CD1c-positive myeloid dendritic cell (primary cell): ENCODE results near the gene MBD4.
"Not testable (repeated sequence)": the region's sequence is repeated elsewhere in the genome, so short reads cannot be mapped to it uniquely, and the experiment has no call there.

Source experiments
- DNase-seq: peaks from one replicate; pipeline ENCODE4 v3.0.0-alpha.2; 2016; ENCODE audit errors: extremely low spot score

Gene MBD4

GRCh38 chr3:129439817-129440617 lies at the start of gene MBD4, which contains the start of gene IFT122:
Gene MBD4 (minus strand): TSS chr3:129439948. CDS start chr3:129439833, 115 bp downstream.
Gene IFT122 (plus strand): TSS chr3:129440224. CDS start chr3:129440331, 107 bp downstream.
- DNase-seq, result peak; percentile 100

DNA sequence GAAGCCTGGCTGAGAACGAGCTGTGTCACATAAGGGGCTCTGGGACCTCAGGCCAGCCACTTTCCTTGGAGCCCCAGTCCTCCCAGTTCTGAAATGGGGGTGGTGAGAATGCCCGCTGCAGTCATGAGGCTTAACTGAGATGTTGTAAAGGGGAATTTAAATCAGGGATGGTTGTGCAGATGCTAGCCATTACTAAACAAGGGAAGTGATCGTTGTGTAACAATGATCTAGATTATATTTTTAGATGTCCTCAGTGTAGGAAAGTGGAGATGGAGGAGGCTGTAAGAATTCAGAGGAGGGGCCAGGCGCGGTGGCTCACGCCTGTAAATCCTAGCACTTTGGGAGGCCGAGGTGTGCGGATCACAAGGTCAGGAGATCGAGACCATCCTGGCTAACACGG lies 49.5 kb upstream of the MBD4 start:
- DNase-seq, result peak; percentile 60

- not testable (repeated sequence) for DNase-seq
Measured at GRCh38 chr3:129487868-129488335, 48.2 kb upstream of the MBD4 start.

DNA sequence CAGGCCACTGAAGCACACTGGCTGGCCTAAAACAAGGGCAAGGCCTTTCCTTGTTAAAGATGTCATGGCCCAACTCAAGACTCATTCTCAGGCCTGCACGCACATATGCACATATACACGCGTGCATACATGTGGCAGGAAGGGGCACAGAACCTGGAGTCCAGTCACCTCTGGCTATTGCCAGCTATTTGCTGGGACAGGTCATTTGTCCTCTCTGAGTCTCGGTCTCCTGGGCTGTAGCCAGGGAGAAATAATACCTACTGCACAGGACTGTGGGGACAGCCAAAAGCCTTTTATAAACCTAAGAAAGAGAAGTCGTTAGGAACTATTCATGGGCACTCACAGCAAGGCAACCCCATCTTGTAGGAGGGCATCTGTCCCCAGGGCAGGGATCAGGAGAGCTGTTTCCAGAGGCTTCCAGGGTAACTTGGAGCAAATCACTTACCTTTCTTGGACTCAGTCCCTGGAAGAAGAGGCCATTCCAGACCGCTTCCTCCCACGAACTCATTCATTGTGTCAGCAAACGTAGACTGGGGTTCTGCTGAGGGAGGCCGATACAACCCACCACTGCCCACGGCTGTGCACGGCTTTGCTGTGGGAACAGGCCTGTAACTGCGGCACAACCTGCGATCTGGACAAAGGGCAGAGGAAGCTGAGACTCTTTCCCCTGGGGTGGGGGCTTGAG lies 47.6 kb upstream of the MBD4 start:
- no peak for DNase-seq

- no peak for DNase-seq
Measured at GRCh38 chr3:129486664-129487035, 46.9 kb upstream of the MBD4 start.

GRCh38 chr3:129485721-129486663 lies 46.2 kb upstream of the MBD4 start:
- DNase-seq, result peak; percentile 36

DNA sequence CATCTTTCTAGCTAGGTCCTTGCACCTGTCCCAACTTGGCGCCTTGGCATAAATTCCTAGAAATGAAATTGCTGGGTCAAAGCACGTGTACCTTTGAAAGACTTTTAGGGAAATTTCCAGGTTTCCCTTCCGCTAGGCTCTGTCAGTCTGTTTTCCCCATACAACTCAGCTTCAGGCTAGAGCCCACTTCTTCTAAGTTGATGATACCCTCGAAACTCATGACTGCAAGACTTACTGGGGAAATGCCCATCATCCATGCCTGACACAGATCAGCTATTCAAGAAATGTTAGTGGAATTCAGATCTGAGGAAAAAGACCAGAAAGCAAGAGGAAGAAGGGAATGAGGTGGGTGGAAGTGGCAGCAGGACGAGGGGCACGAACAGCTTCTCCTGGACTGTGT lies 45.4 kb upstream of the MBD4 start:
- DNase-seq, result not testable (repeated sequence)

DNA sequence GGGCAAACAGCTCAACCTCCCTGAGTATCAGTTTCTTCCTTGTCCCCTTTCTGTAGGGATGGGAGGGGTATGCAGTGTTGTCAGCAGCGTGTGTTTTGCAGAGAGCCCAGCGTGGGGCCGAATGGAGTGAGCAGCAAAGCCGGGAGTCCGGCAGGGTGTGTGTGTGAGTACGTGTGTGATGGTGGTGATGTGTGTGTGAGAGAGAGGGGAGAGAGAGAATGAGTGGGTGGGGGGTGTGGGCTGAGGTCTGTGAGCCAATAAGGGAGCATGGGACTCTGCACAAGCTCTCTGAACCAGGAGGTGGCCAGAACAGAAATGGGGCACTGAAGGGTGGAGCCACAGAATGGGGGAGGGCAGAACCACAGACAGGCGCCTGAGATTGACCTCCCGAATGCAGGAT lies 44.1 kb upstream of the MBD4 start:
- DNase-seq, result no peak

DNA sequence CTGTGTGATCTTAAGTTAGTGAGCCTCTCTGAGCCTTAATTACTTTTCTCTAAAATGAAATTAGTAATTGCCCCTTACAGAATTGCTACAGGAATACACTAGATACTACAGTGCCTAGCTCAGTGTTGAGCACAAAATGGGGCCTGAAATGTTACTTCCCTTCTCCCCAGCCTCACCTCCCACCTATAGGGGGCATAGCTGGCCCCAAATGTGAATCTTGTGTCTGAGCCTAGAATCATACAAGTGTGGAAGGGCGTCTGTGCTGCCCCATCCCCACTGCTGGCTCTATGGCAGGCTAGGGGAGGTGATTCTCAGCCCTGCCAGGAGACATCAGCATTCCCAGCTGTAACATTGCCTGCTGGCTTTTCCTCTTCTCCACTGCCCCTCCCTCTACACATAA lies 43.0 kb upstream of the MBD4 start:
- DNase-seq, result no peak

DNA sequence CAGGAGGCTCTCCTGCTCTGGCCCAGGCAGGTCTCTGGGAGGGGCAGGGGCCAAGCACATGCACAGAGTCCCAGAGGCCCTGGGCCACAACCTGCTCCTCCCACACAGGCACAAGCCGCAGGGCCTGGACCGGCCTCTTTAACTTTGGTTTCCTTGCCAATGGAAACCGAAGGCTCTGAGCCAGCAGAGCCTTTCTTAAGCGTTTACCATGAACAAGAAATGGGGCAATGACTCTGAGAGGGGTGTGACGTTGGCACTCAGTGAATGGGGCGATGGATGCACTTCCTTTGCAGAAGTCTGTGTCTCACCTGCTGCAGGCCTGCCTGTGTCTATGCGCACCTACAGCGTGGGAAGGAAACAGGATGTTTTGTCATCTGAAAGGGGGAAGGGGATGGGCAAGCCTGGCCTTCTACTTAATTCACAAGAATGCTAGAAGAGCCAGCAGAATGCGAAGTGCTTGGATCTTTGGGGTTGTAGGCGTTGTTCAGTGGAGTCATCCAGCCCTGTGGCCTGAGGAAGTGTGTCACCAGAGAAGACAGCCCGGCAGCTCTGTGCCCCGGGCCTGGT lies 42.1 kb upstream of the MBD4 start:
- peak; percentile 5 for DNase-seq

DNA sequence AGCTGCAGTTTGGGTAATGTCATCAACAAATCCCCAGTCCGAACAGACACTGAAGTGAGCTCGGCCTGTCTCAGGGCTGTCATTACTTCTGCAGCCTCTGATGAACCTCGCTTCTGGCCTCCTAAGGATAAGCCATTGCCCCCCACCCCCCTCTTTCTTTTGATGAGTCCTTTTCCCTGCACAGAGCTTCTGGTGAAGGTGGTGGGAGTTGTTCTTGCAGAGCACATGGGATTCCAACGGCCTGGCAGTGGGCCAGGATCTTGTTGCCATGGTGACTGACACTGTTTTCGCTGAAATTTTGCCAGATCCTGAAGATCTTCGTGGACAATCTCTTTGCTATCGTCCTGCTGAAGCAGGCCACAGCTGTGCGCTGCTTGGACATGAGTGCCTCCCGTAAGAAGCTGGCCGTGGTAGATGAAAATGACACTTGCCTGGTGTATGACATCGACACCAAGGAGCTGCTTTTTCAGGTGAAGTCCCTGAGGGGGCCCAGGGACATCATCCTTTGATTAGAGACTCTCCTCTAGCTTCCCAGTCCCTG lies 41.5 kb upstream of the MBD4 start:
- not testable (repeated sequence) for DNase-seq

DNA sequence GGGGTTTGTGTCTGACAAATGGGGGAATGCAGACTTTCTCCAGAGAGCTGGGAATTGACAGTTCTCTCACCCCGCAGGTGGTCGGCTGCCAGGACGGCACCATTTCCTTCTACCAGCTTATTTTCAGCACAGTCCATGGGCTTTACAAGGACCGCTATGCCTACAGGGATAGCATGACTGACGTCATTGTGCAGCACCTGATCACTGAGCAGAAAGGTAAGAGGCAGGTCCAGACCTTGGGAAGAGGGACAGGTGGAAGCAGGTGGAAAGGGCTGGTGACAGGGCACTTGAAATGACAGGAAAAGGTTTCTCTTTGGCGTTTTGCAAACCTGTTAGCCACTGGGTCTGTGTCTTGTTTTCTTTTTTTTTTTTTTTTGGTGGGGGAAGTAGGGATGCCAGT lies 36.8 kb upstream of the MBD4 start:
- no peak for DNase-seq

GRCh38 chr3:129475863-129476262 lies 36.1 kb upstream of the MBD4 start:
- no peak for DNase-seq

- no peak for DNase-seq
Measured at GRCh38 chr3:129474984-129475804, 35.4 kb upstream of the MBD4 start.

- no peak for DNase-seq
Measured at GRCh38 chr3:129473769-129474152, 34.0 kb upstream of the MBD4 start.

DNA sequence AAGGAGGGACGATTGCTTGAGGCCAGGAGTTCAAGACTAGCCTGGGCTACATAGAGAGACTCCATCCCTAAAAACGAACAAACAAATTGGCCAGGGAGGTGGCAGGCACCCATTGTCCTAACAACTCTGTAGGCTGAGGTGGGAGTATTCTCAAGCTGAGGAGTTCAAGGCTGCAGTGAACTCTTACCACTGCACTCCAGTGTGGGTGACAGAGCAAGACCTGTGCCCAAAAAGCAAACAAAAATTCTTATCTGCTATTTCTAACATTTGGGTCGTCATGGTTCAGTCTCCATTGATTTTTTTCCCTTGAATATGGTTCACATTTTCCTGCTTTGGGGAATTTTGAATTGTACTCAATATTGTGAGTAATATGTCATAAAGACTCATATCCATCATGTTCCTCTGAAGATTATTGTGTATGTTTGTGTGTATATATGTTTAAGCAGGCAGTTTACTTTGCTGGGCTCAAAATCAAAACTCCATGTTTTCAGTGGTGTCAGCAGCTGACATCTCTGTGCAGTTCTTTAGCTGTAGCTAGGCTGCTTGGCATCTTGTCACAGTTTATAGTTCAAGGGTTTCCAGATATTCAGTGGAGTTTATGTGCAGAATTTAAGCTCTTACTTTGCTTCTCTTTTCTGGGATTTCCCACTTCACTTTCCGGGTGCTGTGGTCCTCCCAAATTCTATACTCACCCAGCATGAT lies 33.5 kb upstream of the MBD4 start:
- no peak for DNase-seq

- DNase-seq, result no peak
Measured at GRCh38 chr3:129470861-129471260, 31.1 kb upstream of the MBD4 start.

- DNase-seq, result no peak
Measured at GRCh38 chr3:129469026-129469425, 29.3 kb upstream of the MBD4 start.

GRCh38 chr3:129467932-129468331 lies 28.2 kb upstream of the MBD4 start:
- no peak for DNase-seq

GRCh38 chr3:129463716-129464115 lies 24.0 kb upstream of the MBD4 start:
- DNase-seq, result no peak
